Inferior parietal cortex (tissue), 1 donor: ENCODE results near the gene CRLF1.

Experiments
- DNase-seq: peaks from one replicate; pipeline ENCODE4 v3.0.0-alpha.2; 2016; ENCODE audit errors: extremely low spot score

The CRLF1 gene

GRCh38 chr19:18636183-18636968, 29.8 kb upstream of the CRLF1 start:
- peak; percentile 87 for DNase-seq

- DNase-seq, result no peak
These were observed 29.2 kb upstream of the CRLF1 start for GRCh38 chr19:18635831-18636182.

GRCh38 chr19:18634612-18635297, 28.2 kb upstream of the CRLF1 start:
- no peak for DNase-seq

GRCh38 chr19:18633321-18633720, 26.7 kb upstream of the CRLF1 start:
- no peak for DNase-seq

- no peak for DNase-seq
These were observed 22.8 kb upstream of the CRLF1 start for GRCh38 chr19:18629166-18630088.

GRCh38 chr19:18626906-18627305, 20.3 kb upstream of the CRLF1 start:
- no peak for DNase-seq

GRCh38 chr19:18620902-18621301, 14.3 kb upstream of the CRLF1 start:
- DNase-seq, result no peak

- no peak for DNase-seq
These were observed 13.7 kb upstream of the CRLF1 start for GRCh38 chr19:18620311-18620710.

GRCh38 chr19:18618236-18618635, 11.6 kb upstream of the CRLF1 start:
- DNase-seq, result no peak

- DNase-seq, result no peak
These were observed 11.0 kb upstream of the CRLF1 start for GRCh38 chr19:18617562-18617961.

GRCh38 chr19:18616023-18616422, 9.4 kb upstream of the CRLF1 start:
- DNase-seq, result no peak

- DNase-seq, result no peak
These were observed 7.1 kb upstream of the CRLF1 start for GRCh38 chr19:18613589-18614234.

- DNase-seq, result no peak
These were observed 6.4 kb upstream of the CRLF1 start, which contains the start of gene TMEM59L for GRCh38 chr19:18612772-18613588. Gene TMEM59L (plus strand): TSS chr19:18612870. CDS start chr19:18612959, 89 bp downstream.

- no peak for DNase-seq
These were observed 5.6 kb upstream of the CRLF1 start for GRCh38 chr19:18612051-18612771.

GRCh38 chr19:18611327-18612050, 4.9 kb upstream of the CRLF1 start:
- DNase-seq, result no peak

GRCh38 chr19:18610556-18611326, 4.1 kb upstream of the CRLF1 start:
- no peak for DNase-seq

GRCh38 chr19:18610245-18610555, 3.6 kb upstream of the CRLF1 start:
- DNase-seq, result no peak

GRCh38 chr19:18609717-18610051, 3.1 kb upstream of the CRLF1 start:
- no peak for DNase-seq
